Left lung (tissue), 14 donors: ENCODE measurements around the gene DNASE2B. TPM values are rescaled to one million over a fixed set of nuclear protein-coding genes. Genes with fewer than 3 reads are reported as not detected.

Source experiments
- ATAC-seq: fragments of 200-7000 bp; cut with Tn5 transposase; one replicate; pipeline ENCODE4 v1.9.1; 2020; ENCODE audit warnings: moderate library complexity
- DNase-seq, 4 donors: peaks; one replicate each; pipeline ENCODE4 v3.0.0-alpha.2; 2013 to 2020
- H3K27ac ChIP-seq, 2 donors: fragments of 200-600 bp; sonication (generic) in 1 of 2; one replicate each; pipeline versions ENCODE4 v1.5.0 to v1.8.0; 2020 to 2021
- H3K27me3 ChIP-seq, 2 donors: fragments of 200-600 bp; sonication (generic) in 1 of 2; one replicate each; pipeline versions ENCODE4 v1.5.0 to v1.8.0; 2020 to 2021
- H3K36me3 ChIP-seq, 2 donors: fragments of 200-600 bp; sonication (generic) in 1 of 2; one replicate each; pipeline versions ENCODE4 v1.5.0 to v1.8.0; 2020 to 2021
- H3K4me1 ChIP-seq, 2 donors: fragments of 200-600 bp; one replicate each; pipeline ENCODE4 v1.8.0; 2021
- H3K4me3 ChIP-seq, 2 donors: fragments of 200-600 bp; sonication (generic) in 1 of 2; one replicate each; pipeline versions ENCODE4 v1.5.0 to v1.8.0; 2020 to 2021; ENCODE audit warnings: mild to moderate bottlenecking in 1 of 2
- H3K9me3 ChIP-seq, 2 donors: fragments of 200-600 bp; sonication (generic) in 1 of 2; one replicate each; pipeline versions ENCODE4 v1.5.0 to v1.8.0; 2020 to 2021
- intact Hi-C, 2 donors: fragments of 100-400 bp; cut with DNase I; formaldehyde crosslinking; loops; one replicate each; pipeline versions ENCODE4 v1.11.2 to v1.14.2; 2022
- long read RNA-seq, 12 donors: library from polyadenylated mRNA in 2 of 12; unstranded in 2 of 12; transcript quantifications; one replicate each; pipeline ENCODE4 v2.0.0 and lab custom pipeline, GENCODE V29; 2019 to 2026
- polyA plus RNA-seq, 6 donors: library from polyadenylated mRNA; unstranded; fragments of 120-200 nt; gene quantifications; one replicate each; pipeline ENCODE4 v1.2.1, GENCODE V29; 2013; ENCODE audit not compliant: insufficient read length in 6 of 6
- total RNA-seq, 2 donors: library from RNA; stranded (reverse); fragmentation: NEBNext Ultra II Directional; extraction: Animal tissue kit (Norgen Biotek cat#: 25700); gene quantifications; one replicate each; pipeline ENCODE4 v1.2.1, GENCODE V29; 2021
- TF ChIP-seq, protein P1 (sequence below), 2 donors: fragments of 200-600 bp; sonication (generic) in 1 of 2; IDR thresholded peaks; one replicate each; pipeline versions ENCODE4 v1.5.0 to v1.8.0; 2021; ENCODE audit warnings: antibody characterized with exemption in 2 of 2
- donor health status: DM: no; HTN: yes; CAD: no.
- donor health status: DM: no; HTN: no; CAD: no.

Gene DNASE2B, protein sequence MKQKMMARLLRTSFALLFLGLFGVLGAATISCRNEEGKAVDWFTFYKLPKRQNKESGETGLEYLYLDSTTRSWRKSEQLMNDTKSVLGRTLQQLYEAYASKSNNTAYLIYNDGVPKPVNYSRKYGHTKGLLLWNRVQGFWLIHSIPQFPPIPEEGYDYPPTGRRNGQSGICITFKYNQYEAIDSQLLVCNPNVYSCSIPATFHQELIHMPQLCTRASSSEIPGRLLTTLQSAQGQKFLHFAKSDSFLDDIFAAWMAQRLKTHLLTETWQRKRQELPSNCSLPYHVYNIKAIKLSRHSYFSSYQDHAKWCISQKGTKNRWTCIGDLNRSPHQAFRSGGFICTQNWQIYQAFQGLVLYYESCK
- 1 to 10 TPM; 1.8 to 2.7 TPM for total RNA-seq
- polyA plus RNA-seq: under 1 TPM in 3 of 6 donors, not detected in 3; 0.11 to 0.35 (median 0.13) TPM
- long read RNA-seq, donor 1: 0 reads
- long read RNA-seq, donor 2: 0 reads
- long read RNA-seq, donor 3: 0 reads
- long read RNA-seq, donor 4, partial matches to known transcripts: 0 of 1 reads
- long read RNA-seq, donor 4, other reads (novel, unspliced or antisense): 1 of 1 reads
- long read RNA-seq, donor 5: 0 reads
- long read RNA-seq, donor 6: 0 reads
- long read RNA-seq, donor 7: 0 reads
- long read RNA-seq, donor 8: 0 reads
- long read RNA-seq, donor 9: 0 reads
- long read RNA-seq, donor 10, partial matches to known transcripts: 0 of 1 reads
- long read RNA-seq, donor 10, other reads (novel, unspliced or antisense): 0 of 1 reads
- long read RNA-seq, donor 11: 0 reads
- long read RNA-seq, donor 12: 0 reads

- no peaks in the 10 kb centered on the region for H3K4me1 ChIP-seq
- DNase-seq: no peak
- no peaks in the 10 kb centered on the region for H3K27me3 ChIP-seq
- no peaks in the 10 kb centered on the region for H3K36me3 ChIP-seq
- no peak within 1 kb of the TSS for H3K4me3 ChIP-seq
- no peak for ATAC-seq
- no peak within 1 kb of the TSS for H3K27ac ChIP-seq
- TF ChIP-seq, protein P1, sequence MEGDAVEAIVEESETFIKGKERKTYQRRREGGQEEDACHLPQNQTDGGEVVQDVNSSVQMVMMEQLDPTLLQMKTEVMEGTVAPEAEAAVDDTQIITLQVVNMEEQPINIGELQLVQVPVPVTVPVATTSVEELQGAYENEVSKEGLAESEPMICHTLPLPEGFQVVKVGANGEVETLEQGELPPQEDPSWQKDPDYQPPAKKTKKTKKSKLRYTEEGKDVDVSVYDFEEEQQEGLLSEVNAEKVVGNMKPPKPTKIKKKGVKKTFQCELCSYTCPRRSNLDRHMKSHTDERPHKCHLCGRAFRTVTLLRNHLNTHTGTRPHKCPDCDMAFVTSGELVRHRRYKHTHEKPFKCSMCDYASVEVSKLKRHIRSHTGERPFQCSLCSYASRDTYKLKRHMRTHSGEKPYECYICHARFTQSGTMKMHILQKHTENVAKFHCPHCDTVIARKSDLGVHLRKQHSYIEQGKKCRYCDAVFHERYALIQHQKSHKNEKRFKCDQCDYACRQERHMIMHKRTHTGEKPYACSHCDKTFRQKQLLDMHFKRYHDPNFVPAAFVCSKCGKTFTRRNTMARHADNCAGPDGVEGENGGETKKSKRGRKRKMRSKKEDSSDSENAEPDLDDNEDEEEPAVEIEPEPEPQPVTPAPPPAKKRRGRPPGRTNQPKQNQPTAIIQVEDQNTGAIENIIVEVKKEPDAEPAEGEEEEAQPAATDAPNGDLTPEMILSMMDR (IDR thresholded peaks at IDR 0.05): no peak
- H3K9me3 ChIP-seq: no peaks in the 10 kb centered on the region
- intact Hi-C loops: no loop called here
These were observed at the start of gene DNASE2B for GRCh38 chr1:84398175-84399155. DNASE2B (plus strand) TSS chr1:84398484; CDS start chr1:84398565, 81 bp downstream.

GRCh38 chr1:84348759-84349158 is 49.5 kb upstream of the DNASE2B start:
- TF ChIP-seq, protein P1 (IDR thresholded peaks at IDR 0.05): no peak
- DNase-seq (no peak), ATAC-seq (no peak)
- Histone ChIP-seq H3K36me3 (no peaks in the 10 kb centered on the region), H3K4me1 (peaks cover 0 to 4% of the 10 kb centered on the region in 2 donors), H3K9me3 (no peaks in the 10 kb centered on the region), H3K4me3 (no peak overlapping the region), H3K27ac (no peak overlapping the region), H3K27me3 (no peaks in the 10 kb centered on the region)
- intact Hi-C loops: no loop called here

GRCh38 chr1:84350104-84350503 is 48.2 kb upstream of the DNASE2B start:
- Histone ChIP-seq H3K36me3 (no peaks in the 10 kb centered on the region), H3K4me3 (no peak overlapping the region), H3K4me1 (peaks cover 0 to 4% of the 10 kb centered on the region in 2 donors), H3K9me3 (no peaks in the 10 kb centered on the region), H3K27ac (no peak overlapping the region), H3K27me3 (no peaks in the 10 kb centered on the region)
- intact Hi-C loops: no loop called here
- TF ChIP-seq, protein P1 (IDR thresholded peaks at IDR 0.05): no peak
- ATAC-seq (no peak), DNase-seq (no peak)

GRCh38 chr1:84350550-84350949 is 47.7 kb upstream of the DNASE2B start:
- TF ChIP-seq, protein P1 (IDR thresholded peaks at IDR 0.05): no peak
- intact Hi-C loops: no loop called here
- Histone ChIP-seq H3K36me3 (no peaks in the 10 kb centered on the region), H3K4me1 (peaks cover 0 to 4% of the 10 kb centered on the region in 2 donors), H3K27ac (no peak overlapping the region), H3K27me3 (no peaks in the 10 kb centered on the region), H3K9me3 (no peaks in the 10 kb centered on the region), H3K4me3 (no peak overlapping the region)
- DNase-seq: no peak
- no peak for ATAC-seq
